Neural crest cell (in vitro differentiated cells): ENCODE results near the gene MYOD1. TPM values are rescaled to one million over a fixed set of nuclear protein-coding genes. Genes with fewer than 3 reads are reported as not detected.

ENCODE experiments used
- DNase-seq: peaks from one replicate; pipeline ENCODE4 v3.0.0; 2021; ENCODE audit warnings: low read depth, mixed read lengths, low spot score
- H3K27ac Mint-ChIP-seq: one replicate; pipeline ENCODE4 v1.8.0; 2021; ENCODE audit warnings: mild to moderate bottlenecking, mixed read lengths; ENCODE audit not compliant: unreplicated experiment
- H3K27me3 Mint-ChIP-seq: 2 replicates; pipeline ENCODE4 v1.8.0; 2021; ENCODE audit warnings: low read depth, mild to moderate bottlenecking, mixed read lengths
- H3K36me3 Mint-ChIP-seq: 2 replicates; pipeline ENCODE4 v1.8.0; 2021; ENCODE audit warnings: low read depth, mild to moderate bottlenecking, mixed read lengths
- H3K4me1 Mint-ChIP-seq: 2 replicates; pipeline ENCODE4 v1.8.0; 2021; ENCODE audit warnings: mixed read lengths
- H3K4me3 Mint-ChIP-seq: one replicate; pipeline ENCODE4 v1.8.0; 2021; ENCODE audit warnings: mild to moderate bottlenecking, mixed read lengths
- H3K9me3 Mint-ChIP-seq: 2 replicates; pipeline ENCODE4 v1.8.0; 2021; ENCODE audit warnings: mixed read lengths
- long read RNA-seq: library from polyadenylated mRNA; unstranded; transcript quantifications from one replicate; pipeline ENCODE4 v2.0.0, GENCODE V29; 2020
- total RNA-seq: library from RNA; stranded (reverse); gene quantifications from 2 replicates; pipeline ENCODE4 v1.2.1, GENCODE V29; 2021
- TF ChIP-seq, protein P1 (sequence below): fragments of 200-600 bp; sonication (generic); conservative IDR thresholded peaks from 2 replicates; pipeline ENCODE4 v1.5.0; 2021; ENCODE audit warnings: antibody characterized with exemption, mild to moderate bottlenecking

MYOD1 gene
- not detected in 2 replicates for total RNA-seq
- long read RNA-seq = 0 reads

- no peak for DNase-seq
Observed at GRCh38 chr11:17719028-17719937, at the start of gene MYOD1. MYOD1 (plus strand) TSS chr11:17719571; CDS start chr11:17719783, 212 bp downstream.

GRCh38 chr11:17672469-17672868 is 46.9 kb upstream of the MYOD1 start:
- no peak overlapping the region for H3K27ac Mint-ChIP-seq
- TF ChIP-seq, protein P1, sequence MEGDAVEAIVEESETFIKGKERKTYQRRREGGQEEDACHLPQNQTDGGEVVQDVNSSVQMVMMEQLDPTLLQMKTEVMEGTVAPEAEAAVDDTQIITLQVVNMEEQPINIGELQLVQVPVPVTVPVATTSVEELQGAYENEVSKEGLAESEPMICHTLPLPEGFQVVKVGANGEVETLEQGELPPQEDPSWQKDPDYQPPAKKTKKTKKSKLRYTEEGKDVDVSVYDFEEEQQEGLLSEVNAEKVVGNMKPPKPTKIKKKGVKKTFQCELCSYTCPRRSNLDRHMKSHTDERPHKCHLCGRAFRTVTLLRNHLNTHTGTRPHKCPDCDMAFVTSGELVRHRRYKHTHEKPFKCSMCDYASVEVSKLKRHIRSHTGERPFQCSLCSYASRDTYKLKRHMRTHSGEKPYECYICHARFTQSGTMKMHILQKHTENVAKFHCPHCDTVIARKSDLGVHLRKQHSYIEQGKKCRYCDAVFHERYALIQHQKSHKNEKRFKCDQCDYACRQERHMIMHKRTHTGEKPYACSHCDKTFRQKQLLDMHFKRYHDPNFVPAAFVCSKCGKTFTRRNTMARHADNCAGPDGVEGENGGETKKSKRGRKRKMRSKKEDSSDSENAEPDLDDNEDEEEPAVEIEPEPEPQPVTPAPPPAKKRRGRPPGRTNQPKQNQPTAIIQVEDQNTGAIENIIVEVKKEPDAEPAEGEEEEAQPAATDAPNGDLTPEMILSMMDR = no peak
- no peak overlapping the region for H3K4me3 Mint-ChIP-seq
- H3K27me3 Mint-ChIP-seq = peaks cover 72% of the 10 kb centered on the region
- H3K36me3 Mint-ChIP-seq = peaks cover 8% of the 10 kb centered on the region
- H3K4me1 Mint-ChIP-seq = no peaks in the 10 kb centered on the region
- DNase-seq = no peak
- H3K9me3 Mint-ChIP-seq = peaks cover 16% of the 10 kb centered on the region

More at GRCh38 chr11:17719028-17719937, at the start of gene MYOD1:
- Mint-ChIP-seq H3K27ac (no peak within 1 kb of the TSS), H3K27me3 (peaks cover 50% of the 10 kb centered on the region), H3K4me1 (no peaks in the 10 kb centered on the region), H3K4me3 (peak within 1 kb of the TSS; percentile 22), H3K9me3 (no peaks in the 10 kb centered on the region), H3K36me3 (no peaks in the 10 kb centered on the region)
- TF ChIP-seq, protein P1 = no peak

DNA sequence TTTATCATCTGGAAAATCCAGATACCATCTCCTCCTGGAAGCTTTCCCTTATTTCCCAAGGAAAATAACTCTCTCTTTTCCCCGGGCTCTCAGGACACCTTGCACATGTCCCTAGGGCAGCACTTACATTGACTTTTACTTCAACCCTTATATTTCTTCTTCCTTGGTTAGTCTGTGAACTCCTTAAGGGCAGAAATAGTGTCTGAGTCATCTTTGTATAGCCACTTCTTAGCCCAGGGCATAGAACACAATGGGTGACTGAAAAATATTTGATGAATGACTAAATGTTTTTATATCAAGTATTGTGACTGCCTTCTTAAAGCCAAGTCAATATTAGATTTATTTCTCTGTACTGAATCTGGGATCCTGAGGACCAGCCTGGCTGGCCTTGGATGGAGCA is 45.4 kb upstream of the MYOD1 start:
- Mint-ChIP-seq H3K4me3 (no peak overlapping the region), H3K9me3 (peaks cover 15% of the 10 kb centered on the region), H3K27ac (no peak overlapping the region), H3K27me3 (peaks cover 65% of the 10 kb centered on the region), H3K4me1 (no peaks in the 10 kb centered on the region), H3K36me3 (peaks cover 8% of the 10 kb centered on the region)
- TF ChIP-seq, protein P1 = no peak
- no peak for DNase-seq

GRCh38 chr11:17682848-17683247 is 36.5 kb upstream of the MYOD1 start:
- Mint-ChIP-seq H3K27ac (no peak overlapping the region), H3K4me1 (no peaks in the 10 kb centered on the region), H3K36me3 (no peaks in the 10 kb centered on the region), H3K9me3 (no peaks in the 10 kb centered on the region), H3K4me3 (no peak overlapping the region), H3K27me3 (peaks cover 66% of the 10 kb centered on the region)
- no peak for DNase-seq
- TF ChIP-seq, protein P1 = no peak

GRCh38 chr11:17683377-17684161 is 35.8 kb upstream of the MYOD1 start:
- H3K36me3 Mint-ChIP-seq = no peaks in the 10 kb centered on the region
- H3K27ac Mint-ChIP-seq = peak overlapping the region; percentile 66
- H3K4me1 Mint-ChIP-seq = no peaks in the 10 kb centered on the region
- peaks cover 65% of the 10 kb centered on the region for H3K27me3 Mint-ChIP-seq
- DNase-seq = no peak
- TF ChIP-seq, protein P1 = no peak
- no peaks in the 10 kb centered on the region for H3K9me3 Mint-ChIP-seq
- no peak overlapping the region for H3K4me3 Mint-ChIP-seq
